Spleen (tissue), 7 donors: ENCODE data around the gene TMEM175.

Experiments
- CTCF ChIP-seq, 11 experiments: fragments of 200-600 bp in 7 of 11; fragments of 450-650 bp in 4 of 11; sonication (generic) in 4 of 11; IDR thresholded peaks in 8 of 11; conservative IDR thresholded peaks in 3 of 11; 1 replicate in 7 of 11; 2 replicates in 4 of 11; pipeline versions ENCODE4 v1.4.0 to v1.8.0; 2016 to 2021; ENCODE audit warnings: antibody characterized with exemption in 11 of 11, inconsistent platforms in 4 of 11, mild to moderate bottlenecking in 1 of 11
- POLR2A ChIP-seq, 3 donors: fragments of 450-650 bp; IDR thresholded peaks; one replicate each; pipeline ENCODE4 v1.5.1; 2017; ENCODE audit warnings: antibody characterized with exemption in 3 of 3, mild to moderate bottlenecking in 1 of 3
- POLR2AphosphoS5 ChIP-seq, 3 donors: sonication (generic); formaldehyde crosslinking; IDR thresholded peaks; one replicate each; pipeline ENCODE4 v1.5.1; 2017; ENCODE audit warnings: antibody characterized with exemption in 3 of 3
- donor health status: DM: no; HTN: no; CAD: no; lungs with moderate emphysema.
- donor health status: DM: no; HTN: no; CAD: no.
- donor health status: DM: no; HTN: no; CAD: no.

DNA sequence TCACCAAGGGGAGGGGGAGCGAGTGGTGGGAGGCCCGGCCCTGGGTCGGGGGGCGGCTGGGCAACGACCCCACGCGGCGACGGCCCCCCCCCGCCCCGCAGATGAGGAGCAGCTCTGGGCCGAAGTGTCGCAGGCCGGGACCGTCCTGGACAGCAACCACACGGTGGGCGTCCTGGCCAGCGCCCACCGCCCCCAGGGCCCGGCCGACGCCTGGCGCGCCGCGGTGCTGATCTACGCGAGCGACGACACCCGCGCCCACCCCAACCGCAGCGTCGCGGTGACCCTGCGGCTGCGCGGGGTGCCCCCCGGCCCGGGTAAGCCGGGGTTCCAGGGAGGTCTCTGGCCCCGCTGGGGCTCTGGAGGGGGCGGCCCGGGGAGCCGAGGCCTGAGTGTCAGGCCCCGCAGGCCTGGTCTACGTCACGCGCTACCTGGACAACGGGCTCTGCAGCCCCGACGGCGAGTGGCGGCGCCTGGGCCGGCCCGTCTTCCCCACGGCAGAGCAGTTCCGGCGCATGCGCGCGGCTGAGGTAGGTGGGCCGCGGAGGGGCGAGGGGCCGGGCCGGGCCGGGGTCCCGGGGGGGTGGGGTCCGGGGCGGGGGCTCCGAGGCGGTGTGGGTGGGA, 70.5 kb downstream of the TMEM175 start:
- TF ChIP-seq CTCF (IDR thresholded peaks at IDR 0.05 in 8 of 11, conservative IDR thresholded peaks at IDR 0.05 in 3 of 11) = no peak
- no peak for TF ChIP-seq POLR2A (IDR thresholded peaks at IDR 0.05)
- no peak for TF ChIP-seq POLR2AphosphoS5 (IDR thresholded peaks at IDR 0.05)
